ENCODE measurements around the gene DCHS1.
A peak's percentile ranks its signal among the peaks of the same experiment; 100 is the strongest.

DNA sequence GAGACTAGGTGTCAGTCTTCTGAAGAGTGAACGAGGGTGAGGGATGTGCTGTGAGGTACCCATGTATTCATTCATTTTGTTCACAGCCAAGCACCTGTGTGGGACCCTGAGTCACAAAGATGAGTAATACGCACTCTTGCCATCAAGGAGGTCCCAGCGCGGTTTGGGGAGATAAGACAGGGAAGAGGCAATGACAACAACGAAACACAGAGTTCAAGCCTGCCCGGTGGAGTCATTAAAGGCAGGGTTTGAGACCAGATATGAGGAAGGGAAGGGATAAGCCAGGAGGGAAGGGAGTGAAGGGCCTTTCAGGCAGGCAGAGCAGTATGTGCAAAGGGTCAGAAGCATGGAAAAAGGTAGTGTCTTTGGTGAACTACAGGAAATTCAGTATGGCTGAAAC is 4.6 kb downstream of the DCHS1 start:
- TF ChIP-seq POLR2A (conservative IDR thresholded peaks at IDR 0.05) (no peak), RFX5 (IDR thresholded peaks at IDR 0.05; ENCODE audit: low read depth, low read length) (no peak), NBN (IDR thresholded peaks at IDR 0.05; ENCODE audit: low read depth) (peak; percentile 55; the same call in 1 of the 2 replicates), U2AF1 (optimal IDR thresholded peaks at IDR 0.05; ENCODE audit: low read depth, low read length) (no peak), ZFP36 (IDR thresholded peaks at IDR 0.05; ENCODE audit: low read depth, low read length, partially characterized antibody) (no peak), YY1 (IDR thresholded peaks at IDR 0.05; ENCODE audit: borderline replicate concordance in 1 of 3, control insufficient read depth in 1 of 3, extremely low read depth in 1 of 3, insufficient read depth in 3 of 3, insufficient read length in 1 of 3, insufficient replicate concordance in 2 of 3, low read depth in 1 of 3, low read length in 2 of 3) (no peak)
- TF ChIP-seq, protein P1, sequence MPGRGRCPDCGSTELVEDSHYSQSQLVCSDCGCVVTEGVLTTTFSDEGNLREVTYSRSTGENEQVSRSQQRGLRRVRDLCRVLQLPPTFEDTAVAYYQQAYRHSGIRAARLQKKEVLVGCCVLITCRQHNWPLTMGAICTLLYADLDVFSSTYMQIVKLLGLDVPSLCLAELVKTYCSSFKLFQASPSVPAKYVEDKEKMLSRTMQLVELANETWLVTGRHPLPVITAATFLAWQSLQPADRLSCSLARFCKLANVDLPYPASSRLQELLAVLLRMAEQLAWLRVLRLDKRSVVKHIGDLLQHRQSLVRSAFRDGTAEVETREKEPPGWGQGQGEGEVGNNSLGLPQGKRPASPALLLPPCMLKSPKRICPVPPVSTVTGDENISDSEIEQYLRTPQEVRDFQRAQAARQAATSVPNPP (IDR thresholded peaks at IDR 0.05; ENCODE audit: borderline replicate concordance, insufficient read depth, insufficient read length), result no peak
- TF ChIP-seq, protein P2, sequence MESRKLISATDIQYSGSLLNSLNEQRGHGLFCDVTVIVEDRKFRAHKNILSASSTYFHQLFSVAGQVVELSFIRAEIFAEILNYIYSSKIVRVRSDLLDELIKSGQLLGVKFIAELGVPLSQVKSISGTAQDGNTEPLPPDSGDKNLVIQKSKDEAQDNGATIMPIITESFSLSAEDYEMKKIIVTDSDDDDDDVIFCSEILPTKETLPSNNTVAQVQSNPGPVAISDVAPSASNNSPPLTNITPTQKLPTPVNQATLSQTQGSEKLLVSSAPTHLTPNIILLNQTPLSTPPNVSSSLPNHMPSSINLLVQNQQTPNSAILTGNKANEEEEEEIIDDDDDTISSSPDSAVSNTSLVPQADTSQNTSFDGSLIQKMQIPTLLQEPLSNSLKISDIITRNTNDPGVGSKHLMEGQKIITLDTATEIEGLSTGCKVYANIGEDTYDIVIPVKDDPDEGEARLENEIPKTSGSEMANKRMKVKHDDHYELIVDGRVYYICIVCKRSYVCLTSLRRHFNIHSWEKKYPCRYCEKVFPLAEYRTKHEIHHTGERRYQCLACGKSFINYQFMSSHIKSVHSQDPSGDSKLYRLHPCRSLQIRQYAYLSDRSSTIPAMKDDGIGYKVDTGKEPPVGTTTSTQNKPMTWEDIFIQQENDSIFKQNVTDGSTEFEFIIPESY (CRISPR knock-in tag; IDR thresholded peaks at IDR 0.05), result no peak
- TF ChIP-seq, protein P3, sequence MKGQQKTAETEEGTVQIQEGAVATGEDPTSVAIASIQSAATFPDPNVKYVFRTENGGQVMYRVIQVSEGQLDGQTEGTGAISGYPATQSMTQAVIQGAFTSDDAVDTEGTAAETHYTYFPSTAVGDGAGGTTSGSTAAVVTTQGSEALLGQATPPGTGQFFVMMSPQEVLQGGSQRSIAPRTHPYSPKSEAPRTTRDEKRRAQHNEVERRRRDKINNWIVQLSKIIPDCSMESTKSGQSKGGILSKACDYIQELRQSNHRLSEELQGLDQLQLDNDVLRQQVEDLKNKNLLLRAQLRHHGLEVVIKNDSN (CRISPR knock-in tag; IDR thresholded peaks at IDR 0.05), result no peak
- TF ChIP-seq, protein P4, sequence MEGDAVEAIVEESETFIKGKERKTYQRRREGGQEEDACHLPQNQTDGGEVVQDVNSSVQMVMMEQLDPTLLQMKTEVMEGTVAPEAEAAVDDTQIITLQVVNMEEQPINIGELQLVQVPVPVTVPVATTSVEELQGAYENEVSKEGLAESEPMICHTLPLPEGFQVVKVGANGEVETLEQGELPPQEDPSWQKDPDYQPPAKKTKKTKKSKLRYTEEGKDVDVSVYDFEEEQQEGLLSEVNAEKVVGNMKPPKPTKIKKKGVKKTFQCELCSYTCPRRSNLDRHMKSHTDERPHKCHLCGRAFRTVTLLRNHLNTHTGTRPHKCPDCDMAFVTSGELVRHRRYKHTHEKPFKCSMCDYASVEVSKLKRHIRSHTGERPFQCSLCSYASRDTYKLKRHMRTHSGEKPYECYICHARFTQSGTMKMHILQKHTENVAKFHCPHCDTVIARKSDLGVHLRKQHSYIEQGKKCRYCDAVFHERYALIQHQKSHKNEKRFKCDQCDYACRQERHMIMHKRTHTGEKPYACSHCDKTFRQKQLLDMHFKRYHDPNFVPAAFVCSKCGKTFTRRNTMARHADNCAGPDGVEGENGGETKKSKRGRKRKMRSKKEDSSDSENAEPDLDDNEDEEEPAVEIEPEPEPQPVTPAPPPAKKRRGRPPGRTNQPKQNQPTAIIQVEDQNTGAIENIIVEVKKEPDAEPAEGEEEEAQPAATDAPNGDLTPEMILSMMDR (IDR thresholded peaks at IDR 0.05 in 2 of 3, conservative IDR thresholded peaks at IDR 0.05 in 1 of 3; ENCODE audit: insufficient read depth in 2 of 3, low read depth in 1 of 3, low read length in 3 of 3), result no peak

All from K562 (cell line).